T-helper 1 cell treated with Interleukin-12 subunit alpha and Interleukin-12 subunit beta and Interleukin-4 antibody, amounts not matched to agents 30 μg/mL and 1 μg/mL, for 36 hours (primary cell): ENCODE data around the gene FPR2.
"Not testable (repeated sequence)": the region's sequence is repeated elsewhere in the genome, so short reads cannot be mapped to it uniquely, and the experiment has no call there.

Experiments
- H3K27ac Mint-ChIP-seq: one replicate; pipeline ENCODE4 v1.8.0; 2021; ENCODE audit warnings: mild to moderate bottlenecking, mixed read lengths
- H3K27me3 Mint-ChIP-seq: one replicate; pipeline ENCODE4 v1.8.0; 2021; ENCODE audit warnings: low read depth, mixed read lengths
- H3K36me3 Mint-ChIP-seq: one replicate; pipeline ENCODE4 v1.8.0; 2021; ENCODE audit warnings: low read depth, mixed read lengths
- H3K4me1 Mint-ChIP-seq: one replicate; pipeline ENCODE4 v1.8.0; 2021; ENCODE audit warnings: low read depth, mixed read lengths
- H3K4me3 Mint-ChIP-seq: one replicate; pipeline ENCODE4 v1.8.0; 2021; ENCODE audit warnings: mild to moderate bottlenecking, moderate library complexity, mixed read lengths
- H3K9me3 Mint-ChIP-seq: one replicate; pipeline ENCODE4 v1.8.0; 2021; ENCODE audit warnings: mixed read lengths

The FPR2 gene

DNA sequence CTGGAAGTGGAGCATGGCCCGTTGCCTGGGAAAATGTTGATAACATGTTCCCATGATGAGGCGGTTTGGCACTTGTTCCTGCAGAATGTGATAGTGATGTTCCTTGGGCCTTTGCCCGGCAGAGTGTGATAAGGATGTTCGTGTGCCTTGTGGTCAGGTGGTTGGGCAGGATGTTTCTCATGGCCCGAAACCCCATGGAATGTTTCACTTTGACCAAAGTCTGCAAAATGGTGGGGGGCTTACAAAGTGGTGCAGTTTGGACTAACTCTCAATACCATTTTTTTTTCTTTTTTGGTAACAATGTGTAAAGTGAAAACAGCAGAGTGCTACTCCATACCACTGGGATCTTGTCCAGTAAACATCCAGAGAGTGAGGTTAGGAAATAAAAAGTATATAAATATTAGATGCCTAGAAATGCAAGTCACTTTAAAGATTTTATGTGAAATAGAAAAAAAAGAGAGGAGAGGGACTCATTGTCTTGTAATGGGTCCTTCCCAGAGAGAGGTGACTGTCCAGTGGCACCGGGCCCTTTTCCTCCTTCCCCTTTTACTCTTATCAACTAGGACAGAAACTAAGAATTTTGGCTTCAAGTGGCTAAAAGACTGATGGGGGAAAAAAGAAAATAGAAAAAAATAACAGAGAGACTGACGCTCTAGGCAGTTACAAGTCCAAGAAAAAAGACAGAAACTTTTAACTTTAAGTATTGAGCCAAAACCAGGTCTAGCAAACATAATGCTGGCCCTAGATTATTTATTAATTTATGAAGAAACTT is 39.7 kb downstream of the FPR2 start:
- Mint-ChIP-seq H3K4me1 (no peaks in the 10 kb centered on the region), H3K4me3 (no peak overlapping the region), H3K27ac (no peak overlapping the region), H3K27me3 (no peaks in the 10 kb centered on the region), H3K36me3 (no peaks in the 10 kb centered on the region), H3K9me3 (peaks cover 53% of the 10 kb centered on the region)

GRCh38 chr19:51802775-51803174 is 41.8 kb downstream of the FPR2 start:
- H3K27me3 Mint-ChIP-seq = no peaks in the 10 kb centered on the region
- H3K4me1 Mint-ChIP-seq = no peaks in the 10 kb centered on the region
- H3K4me3 Mint-ChIP-seq = no peak overlapping the region
- H3K36me3 Mint-ChIP-seq = no peaks in the 10 kb centered on the region
- no peak overlapping the region for H3K27ac Mint-ChIP-seq
- peaks cover 56% of the 10 kb centered on the region for H3K9me3 Mint-ChIP-seq

GRCh38 chr19:51803519-51803918 is 42.5 kb downstream of the FPR2 start:
- no peak overlapping the region for H3K4me3 Mint-ChIP-seq
- no peak overlapping the region for H3K27ac Mint-ChIP-seq
- H3K4me1 Mint-ChIP-seq = no peaks in the 10 kb centered on the region
- H3K36me3 Mint-ChIP-seq = no peaks in the 10 kb centered on the region
- H3K27me3 Mint-ChIP-seq = no peaks in the 10 kb centered on the region
- H3K9me3 Mint-ChIP-seq = peaks cover 53% of the 10 kb centered on the region

DNA sequence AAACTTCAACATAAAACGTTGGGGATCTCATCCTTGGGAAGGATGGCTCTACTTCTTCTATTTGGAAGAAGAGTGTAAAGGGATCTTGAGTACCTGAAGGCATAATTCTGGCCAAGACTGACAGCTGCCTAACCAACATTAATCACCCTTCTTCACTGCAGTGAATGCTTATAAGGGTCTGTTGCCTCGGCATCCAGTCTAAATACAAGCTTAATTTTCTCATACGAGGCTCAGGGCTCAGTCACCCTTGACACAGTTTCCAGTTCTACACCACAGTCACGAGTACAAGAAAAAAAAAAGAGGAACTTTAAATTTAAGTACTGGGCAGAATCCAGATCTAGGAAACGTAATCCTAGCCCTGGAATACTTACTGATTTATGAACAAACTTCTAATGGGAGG is 43.0 kb downstream of the FPR2 start:
- H3K27me3 Mint-ChIP-seq = no peaks in the 10 kb centered on the region

GRCh38 chr19:51804789-51805188 is 43.8 kb downstream of the FPR2 start:
- H3K27ac Mint-ChIP-seq, H3K4me1 Mint-ChIP-seq, H3K27me3 Mint-ChIP-seq, H3K4me3 Mint-ChIP-seq, H3K36me3 Mint-ChIP-seq: not testable (repeated sequence)
- H3K9me3 Mint-ChIP-seq = peaks cover 44% of the 10 kb centered on the region

More for the DNA sequence above, 43.0 kb downstream of the FPR2 start:
- no peaks in the 10 kb centered on the region for H3K4me1 Mint-ChIP-seq
- H3K36me3 Mint-ChIP-seq = no peaks in the 10 kb centered on the region
- H3K9me3 Mint-ChIP-seq = peaks cover 51% of the 10 kb centered on the region
- H3K27ac Mint-ChIP-seq = no peak overlapping the region
- no peak overlapping the region for H3K4me3 Mint-ChIP-seq

DNA sequence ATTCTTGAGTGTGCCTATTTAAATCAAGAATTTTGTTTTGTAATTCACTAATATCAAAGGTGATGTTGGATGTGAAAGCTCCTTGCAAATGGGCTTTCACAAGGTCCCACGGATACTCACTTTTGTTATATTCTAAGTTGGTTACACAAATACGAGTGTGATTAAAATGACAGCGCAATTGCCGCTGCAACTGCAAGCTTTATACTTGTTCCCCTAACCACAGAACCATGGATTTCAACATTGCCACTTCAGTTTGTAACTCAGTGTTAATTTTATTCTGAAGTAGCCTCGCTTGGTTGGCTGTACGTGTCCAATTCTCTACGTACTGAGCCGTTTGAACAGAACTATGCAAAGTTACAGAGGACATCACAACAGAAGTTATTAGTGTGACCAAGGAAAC is 44.4 kb downstream of the FPR2 start:
- H3K27me3 Mint-ChIP-seq, H3K27ac Mint-ChIP-seq, H3K36me3 Mint-ChIP-seq, H3K4me1 Mint-ChIP-seq, H3K4me3 Mint-ChIP-seq: not testable (repeated sequence)
- H3K9me3 Mint-ChIP-seq = peaks cover 40% of the 10 kb centered on the region

- H3K27ac Mint-ChIP-seq, H3K27me3 Mint-ChIP-seq, H3K36me3 Mint-ChIP-seq, H3K4me1 Mint-ChIP-seq, H3K4me3 Mint-ChIP-seq: not testable (repeated sequence)
- H3K9me3 Mint-ChIP-seq = peaks cover 45% of the 10 kb centered on the region
Measured at GRCh38 chr19:51806571-51806970, 45.6 kb downstream of the FPR2 start.

DNA sequence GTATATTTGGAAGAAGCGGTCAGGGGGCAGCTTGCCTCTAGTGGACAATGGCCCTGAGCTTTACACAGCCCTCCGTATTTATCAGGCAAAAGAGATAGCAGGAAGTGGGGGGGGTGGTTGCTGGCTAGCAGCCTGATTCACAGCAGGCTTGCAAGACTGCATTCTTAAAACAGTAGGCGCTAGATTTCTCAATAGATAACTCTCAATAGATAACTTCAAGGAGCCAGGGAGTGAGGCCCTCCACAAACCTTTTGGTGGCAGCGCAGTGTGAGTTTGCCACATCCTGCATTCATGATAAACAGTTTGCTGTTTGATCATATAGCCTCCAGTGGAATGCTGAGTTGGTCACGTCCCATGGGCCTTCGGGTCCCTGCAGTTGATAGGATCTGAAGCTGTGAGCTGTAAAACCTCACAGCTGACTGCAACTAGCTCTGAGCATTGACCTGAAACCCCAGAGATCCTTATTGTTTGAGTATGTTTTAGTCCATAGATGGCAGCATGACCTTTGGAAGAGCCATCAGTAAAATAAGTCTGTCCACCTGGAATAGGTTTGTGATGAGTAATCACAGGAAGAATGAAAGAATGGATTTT is 46.2 kb downstream of the FPR2 start:
- H3K36me3 Mint-ChIP-seq = no peaks in the 10 kb centered on the region
- H3K27ac Mint-ChIP-seq = no peak overlapping the region
- H3K4me3 Mint-ChIP-seq = no peak overlapping the region
- H3K27me3 Mint-ChIP-seq = no peaks in the 10 kb centered on the region
- H3K4me1 Mint-ChIP-seq = no peaks in the 10 kb centered on the region
- H3K9me3 Mint-ChIP-seq = peaks cover 45% of the 10 kb centered on the region

GRCh38 chr19:51807925-51808324 is 46.9 kb downstream of the FPR2 start:
- peaks cover 46% of the 10 kb centered on the region for H3K9me3 Mint-ChIP-seq
- H3K27ac Mint-ChIP-seq = no peak overlapping the region
- H3K4me3 Mint-ChIP-seq = no peak overlapping the region
- H3K27me3 Mint-ChIP-seq = no peaks in the 10 kb centered on the region
- H3K36me3 Mint-ChIP-seq = no peaks in the 10 kb centered on the region
- H3K4me1 Mint-ChIP-seq = no peaks in the 10 kb centered on the region

- Mint-ChIP-seq H3K9me3 (peaks cover 42% of the 10 kb centered on the region), H3K36me3 (no peaks in the 10 kb centered on the region), H3K4me1 (no peaks in the 10 kb centered on the region), H3K27me3 (no peaks in the 10 kb centered on the region), H3K4me3 (no peak overlapping the region), H3K27ac (no peak overlapping the region)
Measured at GRCh38 chr19:51808333-51808986, 47.5 kb downstream of the FPR2 start.

DNA sequence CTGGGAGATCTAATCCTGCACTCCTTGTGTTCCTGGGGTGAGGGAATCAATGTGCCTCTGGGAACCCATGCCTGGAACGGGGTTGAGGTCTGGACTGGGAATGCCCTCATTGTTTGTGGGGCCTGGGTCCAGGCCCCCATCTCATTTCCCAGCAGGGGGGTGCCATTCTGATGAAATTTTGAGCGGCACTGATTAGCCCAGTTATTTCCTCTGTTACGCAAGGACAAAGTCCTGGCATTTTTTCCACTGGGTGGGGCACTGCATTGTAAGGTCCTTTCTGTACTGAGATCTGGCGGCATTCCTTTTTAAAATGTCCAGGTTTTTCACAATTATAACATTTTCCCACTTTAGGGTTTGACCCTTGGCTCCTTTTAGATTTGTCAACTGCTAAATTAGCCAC is 48.8 kb downstream of the FPR2 start:
- H3K4me1 Mint-ChIP-seq = no peaks in the 10 kb centered on the region
- H3K36me3 Mint-ChIP-seq = no peaks in the 10 kb centered on the region
- no peak overlapping the region for H3K4me3 Mint-ChIP-seq
- peaks cover 44% of the 10 kb centered on the region for H3K9me3 Mint-ChIP-seq
- no peak overlapping the region for H3K27ac Mint-ChIP-seq
- H3K27me3 Mint-ChIP-seq = no peaks in the 10 kb centered on the region

- Mint-ChIP-seq H3K36me3 (no peaks in the 10 kb centered on the region), H3K9me3 (peaks cover 42% of the 10 kb centered on the region), H3K27ac (no peak overlapping the region), H3K4me1 (no peaks in the 10 kb centered on the region), H3K4me3 (no peak overlapping the region), H3K27me3 (no peaks in the 10 kb centered on the region)
Measured at GRCh38 chr19:51810223-51810622, 49.2 kb downstream of the FPR2 start.

DNA sequence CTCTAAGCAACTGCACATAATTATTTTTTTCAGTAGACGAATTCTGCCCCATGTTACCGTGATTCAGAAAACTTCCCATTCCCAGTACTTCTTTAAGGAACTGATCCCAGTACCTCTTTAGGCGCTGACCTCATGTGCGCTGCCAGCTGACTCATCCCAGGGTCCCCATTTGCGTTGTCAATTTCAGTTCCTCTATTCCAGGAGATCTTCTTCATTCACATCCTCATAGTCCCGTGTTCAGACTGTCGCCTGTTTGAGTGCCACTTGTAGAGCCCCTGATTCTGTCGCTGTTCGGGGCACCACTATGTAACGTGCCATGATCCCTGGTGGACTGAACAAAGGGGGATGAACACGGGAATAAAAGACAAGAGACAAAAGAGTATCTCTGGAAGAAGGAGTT is 50.4 kb downstream of the FPR2 start:
- no peak overlapping the region for H3K27ac Mint-ChIP-seq
- peaks cover 38% of the 10 kb centered on the region for H3K9me3 Mint-ChIP-seq
- no peaks in the 10 kb centered on the region for H3K27me3 Mint-ChIP-seq
- H3K4me1 Mint-ChIP-seq = no peaks in the 10 kb centered on the region
- no peaks in the 10 kb centered on the region for H3K36me3 Mint-ChIP-seq
- no peak overlapping the region for H3K4me3 Mint-ChIP-seq

DNA sequence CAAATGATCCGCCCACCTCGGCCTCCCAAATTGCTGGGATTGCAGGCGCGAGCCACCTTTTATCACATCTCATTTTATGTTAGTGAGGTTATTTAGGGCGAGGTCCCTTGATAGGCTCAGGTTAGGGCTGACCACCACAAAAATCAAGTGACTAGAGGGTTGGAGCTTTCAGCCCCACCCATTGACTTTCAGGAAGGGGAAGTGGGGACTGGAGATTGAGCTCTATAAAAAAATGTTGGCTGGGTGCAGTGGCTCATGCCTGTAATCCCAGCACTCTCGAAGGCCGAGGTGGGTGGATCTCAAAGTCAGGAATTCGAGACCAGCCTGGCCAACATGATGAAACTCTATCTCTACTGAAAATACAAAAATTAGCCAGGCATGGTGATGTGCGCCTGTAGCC is 54.1 kb downstream of the FPR2 start:
- Mint-ChIP-seq H3K27me3 (no peaks in the 10 kb centered on the region), H3K9me3 (peaks cover 49% of the 10 kb centered on the region), H3K36me3 (no peaks in the 10 kb centered on the region), H3K27ac (no peak overlapping the region), H3K4me1 (no peaks in the 10 kb centered on the region), H3K4me3 (no peak overlapping the region)

DNA sequence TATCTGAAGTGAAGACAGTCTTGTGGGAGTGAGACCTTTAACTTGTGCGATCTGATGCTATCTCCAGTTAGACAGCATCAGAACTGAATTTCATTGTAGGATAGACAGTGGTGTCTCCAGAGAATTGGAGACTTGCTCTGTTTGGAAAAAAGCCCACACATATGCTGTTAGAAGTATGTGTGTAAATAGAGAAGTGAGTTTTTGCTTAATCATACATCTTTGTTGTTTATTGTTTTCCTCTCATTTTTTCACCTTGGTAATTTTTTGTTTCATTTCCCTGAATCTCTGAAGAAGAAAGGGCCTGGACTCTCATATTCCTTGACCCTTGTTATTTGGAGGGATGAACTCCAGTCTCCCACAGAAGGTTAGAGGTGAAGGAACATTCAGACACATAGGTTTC is 55.7 kb downstream of the FPR2 start:
- H3K4me1 Mint-ChIP-seq = no peaks in the 10 kb centered on the region

More for the DNA sequence above, 55.7 kb downstream of the FPR2 start:
- no peak overlapping the region for H3K4me3 Mint-ChIP-seq
- no peaks in the 10 kb centered on the region for H3K27me3 Mint-ChIP-seq
- H3K9me3 Mint-ChIP-seq = peaks cover 51% of the 10 kb centered on the region
- no peaks in the 10 kb centered on the region for H3K36me3 Mint-ChIP-seq
- no peak overlapping the region for H3K27ac Mint-ChIP-seq
